Epithelial cell of umbilical artery (primary cell): Measurements from ENCODE around the gene CHIA. TPM values are rescaled to one million over a fixed set of nuclear protein-coding genes. Genes with fewer than 3 reads are reported as not detected.

ENCODE experiments used
- total RNA-seq: library from RNA; depleted of rRNA; stranded (reverse); fragments of >200 nt; gene quantifications from 2 replicates; pipeline ENCODE4 v1.2.3, GENCODE V29; 2014

Gene CHIA
- total RNA-seq = not detected in 2 replicates

DNA sequence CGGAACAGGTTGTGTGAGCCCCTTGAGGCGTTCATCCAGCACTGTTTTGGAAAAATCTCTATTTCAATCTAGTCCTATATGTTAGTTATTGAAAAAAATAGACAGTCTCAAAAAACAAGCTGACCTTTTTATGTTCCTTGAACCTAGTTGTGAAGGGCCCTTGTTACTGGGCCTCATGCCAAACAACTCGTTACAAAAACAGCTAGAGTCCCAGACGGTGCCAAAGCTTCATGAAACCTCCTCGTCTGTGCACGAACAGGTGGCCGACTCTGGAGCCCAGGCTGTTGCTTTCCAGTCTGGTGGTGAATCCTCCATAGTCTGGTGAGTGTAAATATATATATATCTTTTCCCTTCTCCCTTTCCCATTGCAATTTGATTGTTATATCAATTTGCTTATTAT lies at the start of gene CHIA:
Gene CHIA (plus strand): TSS at position 222 of the 400 bp plus-strand sequence. CDS start 19,617 bp downstream, outside the sequence.

Other genes with a start within 250 kb of the CHIA start
- 62.9 and 67.2 TPM in 2 replicates for gene DRAM2, start 150.8 kb upstream of the CHIA start, total RNA-seq
- 42.2 and 61.4 TPM in 2 replicates for gene CEPT1, start 150.6 kb upstream of the CHIA start, total RNA-seq
- 0.97 and 2.3 TPM in 2 replicates for gene DENND2D, start 90.2 kb upstream of the CHIA start, total RNA-seq
- not detected in 2 replicates for gene CHI3L2, start 63.1 kb upstream of the CHIA start, total RNA-seq
- 0.32 and 0.61 TPM in 2 replicates for gene OVGP1, start 136.9 kb downstream of the CHIA start, total RNA-seq
- gene WDR77, start 158.4 kb downstream of the CHIA start, total RNA-seq = 67.6 and 70.8 TPM in 2 replicates
- gene ATP5PB, start 158.6 kb downstream of the CHIA start, total RNA-seq = 328 and 337 TPM in 2 replicates
- under 0.01 TPM in 1 of 2 replicates, not detected in the other for gene C1orf162, start 183.1 kb downstream of the CHIA start, total RNA-seq
- gene ADORA3, start 212.8 kb downstream of the CHIA start, total RNA-seq = not detected in 2 replicates
- gene TMIGD3, start 212.8 kb downstream of the CHIA start, total RNA-seq = 0.32 TPM in 1 of 2 replicates, not detected in the other